HepG2 (cell line): Measurements from ENCODE around the gene EGF. TPM values are rescaled to one million over a fixed set of nuclear protein-coding genes. Genes with fewer than 3 reads are reported as not detected.

Source experiments
- ATAC-seq: fragments of 200-7000 bp; cut with Tn5 transposase; 3 replicates; pipeline ENCODE4 v1.9.1; 2020; ENCODE audit warnings: mild to moderate bottlenecking, moderate library complexity
- Bru-seq: library from RNA; stranded (reverse); fragments of 400-500 nt; gene quantifications from one replicate; lab custom pipeline; 2021; lab: Mats Ljungman, UMichigan
- BruChase-seq, 2 experiments: library from RNA; stranded (reverse); fragments of 400-500 nt; gene quantifications; one replicate each; lab custom pipeline; 2021; lab: Mats Ljungman, UMichigan
- BruUV-seq: library from RNA; stranded (reverse); fragments of 400-500 nt; replicated peaks from 2 replicates; lab custom pipeline; 2021; lab: Mats Ljungman, UMichigan
- CTCF ChIA-PET: fragments of 300-600 bp; formaldehyde crosslinking; extraction: SDS; loops from one replicate; lab custom pipeline; 2021; ENCODE audit warnings: low total read pairs, inconsistent platforms, low intra/inter-chr PET ratio; lab: Yijun Ruan, JAX
- POLR2A ChIA-PET: fragments of 350-600 bp; sonication (Branson Sonifier 250); formaldehyde crosslinking; loops from one replicate; lab custom pipeline; 2020; ENCODE audit warnings: antibody characterized with exemption, inconsistent platforms; lab: Yijun Ruan, JAX
- DNase-seq: peaks from one replicate; pipeline ENCODE4 v3.0.0-alpha.2; 2015; ENCODE audit warnings: low spot score
- FAIRE-seq: peaks from 3 replicates; lab custom pipeline; 2011; peaks lifted over from hg19 to GRCh38; lab: Jason Lieb, UNC
- H2AFZ ChIP-seq: one replicate; pipeline ENCODE4 v1.6.1; 2011; ENCODE audit warnings: low read length, inconsistent platforms
- H3K27ac ChIP-seq: fragments of 300-600 bp; 3 replicates; pipeline ENCODE4 v1.8.0; 2011; ENCODE audit warnings: mixed run types, mild to moderate bottlenecking, mixed read lengths, low read length, inconsistent platforms; ENCODE audit not compliant: insufficient read depth; ENCODE audit errors: extremely low read length
- H3K27me3 ChIP-seq, 2 experiments: fragments of 200-600 bp in 1 of 2; 2 replicates in 1 of 2; 3 replicates in 1 of 2; pipeline versions ENCODE4 v1.6.0 to v1.8.0; 2011; ENCODE audit warnings: low read length in 2 of 2, mild to moderate bottlenecking in 2 of 2, moderate library complexity in 2 of 2, inconsistent platforms in 1 of 2; ENCODE audit not compliant: insufficient read depth in 2 of 2, control insufficient read depth in 1 of 2
- H3K36me3 ChIP-seq, 2 experiments: fragments of 200-600 bp in 1 of 2; replicated peaks in 1 of 2; 2 replicates in 1 of 2; 3 replicates in 1 of 2; pipeline versions ENCODE4 v1.5.1 to v1.8.0; 2011; ENCODE audit warnings: low read length in 2 of 2, inconsistent platforms in 1 of 2; ENCODE audit not compliant: insufficient read depth in 2 of 2, control insufficient read depth in 1 of 2
- H3K4me1 ChIP-seq: 2 replicates; pipeline ENCODE4 v1.5.1; 2012; ENCODE audit warnings: low read length, inconsistent platforms; ENCODE audit not compliant: insufficient read depth
- H3K4me2 ChIP-seq: 2 replicates; pipeline ENCODE4 v1.6.0; 2011; ENCODE audit warnings: low read depth, low read length, inconsistent platforms
- H3K4me3 ChIP-seq, 3 experiments: fragments of 200-600 bp in 1 of 3; sonication (generic), shearing (Covaris generic) in 1 of 3; replicated peaks in 1 of 3; 2 replicates each; pipeline ENCODE4 v1.5.1; 2011 to 2016; ENCODE audit warnings: low read length in 3 of 3, inconsistent platforms in 2 of 3, low read depth in 2 of 3, mild to moderate bottlenecking in 2 of 3, control low read depth in 1 of 3, mixed read lengths in 1 of 3; ENCODE audit not compliant: insufficient read depth in 1 of 3
- H3K79me2 ChIP-seq: one replicate; pipeline ENCODE4 v1.6.1; 2011; ENCODE audit warnings: low read length, inconsistent platforms; ENCODE audit not compliant: insufficient read depth
- H3K9ac ChIP-seq: 2 replicates; pipeline ENCODE4 v1.6.0; 2011; ENCODE audit warnings: mild to moderate bottlenecking, low read depth, low read length, inconsistent platforms; ENCODE audit not compliant: insufficient read depth
- H3K9me3 ChIP-seq: 2 replicates; pipeline ENCODE4 v1.5.1; 2012; ENCODE audit warnings: mild to moderate bottlenecking, low read length
- H4K20me1 ChIP-seq: 2 replicates; pipeline ENCODE4 v1.6.0; 2011; ENCODE audit warnings: inconsistent platforms, mild to moderate bottlenecking, low read length, moderate library complexity; ENCODE audit not compliant: insufficient read depth
- HNRNPLL ChIP-seq: fragments of 200-400 bp; formaldehyde crosslinking; IDR thresholded peaks from 2 replicates; pipeline ENCODE4 v1.6.1; 2017; ENCODE audit warnings: mild to moderate bottlenecking, low read depth, low read length; ENCODE audit not compliant: poor library complexity, severe bottlenecking
- SMC3 ChIP-seq: IDR thresholded peaks from 2 replicates; pipeline ENCODE4 v1.6.1; 2011; ENCODE audit warnings: low read length, improper control_type of control experiment
- SNRNP70 ChIP-seq: fragments of 200-400 bp; formaldehyde crosslinking; IDR thresholded peaks from 2 replicates; pipeline ENCODE4 v1.6.1; 2017; ENCODE audit warnings: mild to moderate bottlenecking, low read depth, low read length, moderate library complexity
- ZFP36L2 ChIP-seq: sonication (generic); formaldehyde crosslinking; IDR thresholded peaks from 2 replicates; pipeline ENCODE4 v1.4.0; 2020; ENCODE audit warnings: missing genetic modification reagents
- ZFX ChIP-seq: sonication (generic); formaldehyde crosslinking; IDR thresholded peaks from 2 replicates; pipeline ENCODE4 v1.4.0; 2020; ENCODE audit warnings: mild to moderate bottlenecking, low read depth, missing genetic modification reagents, moderate library complexity
- ZNF510 ChIP-seq: sonication (generic); formaldehyde crosslinking; IDR thresholded peaks from 2 replicates; pipeline ENCODE4 v1.4.0; 2020; ENCODE audit warnings: low read depth, mild to moderate bottlenecking, missing genetic modification reagents
- ZNF598 ChIP-seq: sonication (generic); formaldehyde crosslinking; IDR thresholded peaks from 2 replicates; pipeline ENCODE4 v1.5.1; 2020; ENCODE audit warnings: mild to moderate bottlenecking, missing genetic modification reagents, borderline replicate concordance
- ZNF879 ChIP-seq: sonication (generic); formaldehyde crosslinking; IDR thresholded peaks from 2 replicates; pipeline ENCODE4 v1.8.1; 2023; ENCODE audit warnings: missing genetic modification reagents
- WGBS: methylation state at CpG from one replicate; pipeline ENCODE4 v1.1.6; 2017; ENCODE audit warnings: low lambda C conversion rate; 5-methylcytosine and 5-hydroxymethylcytosine counted together
- in situ Hi-C: cut with HindIII; loops from 2 replicates; pipeline ENCODE4 v1.10.0; 2017; ENCODE audit warnings: low pct_unique_long_range_greater_than_20kb; ENCODE audit not compliant: extremely low pct_ligation_motif_present
- intact Hi-C: fragments of 100-400 bp; cut with micrococcal nuclease; formaldehyde crosslinking; loops from one replicate; pipeline ENCODE4 v1.10.0; 2022; ENCODE audit not compliant: unreplicated experiment
- long read RNA-seq, 2 experiments: library from RNA in 1 of 2; library from polyadenylated mRNA in 1 of 2; stranded (forward) in 1 of 2; unstranded in 1 of 2; transcript quantifications; one replicate each; pipeline ENCODE4 v2.0.0, GENCODE V29; 2019 to 2022
- polyA minus RNA-seq, 3 experiments: library from RNA; depleted of rRNA, polyadenylated mRNA; stranded (reverse); fragments of >200 nt; gene quantifications; 2 replicates each; pipeline ENCODE4 v1.2.3, GENCODE V29; 2011; ENCODE audit warnings: low replicate concordance in 1 of 3
- polyA plus RNA-seq, 8 experiments: library from polyadenylated mRNA; depleted of rRNA in 3 of 8; stranded (reverse) in 7 of 8; unstranded in 1 of 8; fragments of >200 nt; fragmentation: Illumina TruSeq in 4 of 8; extraction: Trizol in 4 of 8; gene quantifications; 2 replicates each; pipeline versions ENCODE4 v1.2.1 to v1.2.3, GENCODE V29; 2011 to 2016; ENCODE audit warnings: low read depth in 4 of 8, missing spikeins in 1 of 8, mixed read lengths in 1 of 8; ENCODE audit not compliant: insufficient read depth in 1 of 8
- total RNA-seq, 5 experiments: library from RNA; depleted of rRNA; stranded (reverse); fragments of >200 nt; fragmentation: Illumina TruSeq; extraction: Trizol; gene quantifications; 2 replicates each; pipeline ENCODE4 v1.2.3, GENCODE V29; 2016; ENCODE audit warnings: low read depth in 1 of 5
- TF ChIP-seq, protein P1 (sequence below): sonication (generic); formaldehyde crosslinking; IDR thresholded peaks from 2 replicates; pipeline ENCODE4 v1.4.0; 2020; ENCODE audit warnings: mild to moderate bottlenecking, missing genetic modification reagents

EGF gene
- total RNA-seq (2016; rRNA removed; fragmentation: Illumina TruSeq; extraction: Trizol), result 0.07 TPM in 1 of 2 replicates, not detected in the other
- total RNA-seq (2016; cell fraction: cytosol; rRNA removed; fragmentation: Illumina TruSeq; extraction: Trizol; ENCODE audit: low read depth), result not detected in 2 replicates
- total RNA-seq (2016; cell fraction: insoluble cytoplasmic fraction; rRNA removed; fragmentation: Illumina TruSeq; extraction: Trizol), result 0.17 TPM in 1 of 2 replicates, not detected in the other
- not detected in 2 replicates for total RNA-seq (2016; cell fraction: membrane; rRNA removed; fragmentation: Illumina TruSeq; extraction: Trizol)
- not detected in 2 replicates for total RNA-seq (2016; cell fraction: nucleus; rRNA removed; fragmentation: Illumina TruSeq; extraction: Trizol)
- 0.05 and 0.08 TPM in 2 replicates for polyA plus RNA-seq (2011; rRNA removed)
- polyA plus RNA-seq (2011; cell fraction: cytosol; rRNA removed), result 0.03 TPM in 2 replicates
- polyA plus RNA-seq (2011; cell fraction: nucleus; rRNA removed), result 0.19 TPM in 1 of 2 replicates, not detected in the other
- not detected in 2 replicates for polyA plus RNA-seq (2012)
- not detected in 2 replicates for polyA plus RNA-seq (2016; cell fraction: cytosol; fragmentation: Illumina TruSeq; extraction: Trizol; ENCODE audit: low read depth)
- polyA plus RNA-seq (2016; cell fraction: insoluble cytoplasmic fraction; fragmentation: Illumina TruSeq; extraction: Trizol; ENCODE audit: low read depth), result not detected in 2 replicates
- polyA plus RNA-seq (2016; cell fraction: membrane; fragmentation: Illumina TruSeq; extraction: Trizol; ENCODE audit: low read depth), result not detected in 2 replicates
- polyA plus RNA-seq (2016; cell fraction: nucleus; fragmentation: Illumina TruSeq; extraction: Trizol; ENCODE audit: insufficient read depth, low read depth), result not detected in 2 replicates
- polyA minus RNA-seq (2011; rRNA and poly(A)+ RNA removed; ENCODE audit: low replicate concordance), result 1.7 TPM in 1 of 2 replicates, not detected in the other
- polyA minus RNA-seq (2011; cell fraction: cytosol; rRNA and poly(A)+ RNA removed), result not detected in 2 replicates
- polyA minus RNA-seq (2011; cell fraction: nucleus; rRNA and poly(A)+ RNA removed), result 0.26 and 0.62 TPM in 2 replicates
- percentile 4 among the genes with signal in this experiment for Bru-seq, nascent RNA
- BruChase-seq, experiment 1, labeled RNA remaining after a 6-hour chase, result percentile 4 among the genes with signal in this experiment
- percentile 10 among the genes with signal in this experiment for BruChase-seq, experiment 2, labeled RNA remaining after a 2-hour chase
- long read RNA-seq, experiment 1, result 0 reads
- long read RNA-seq, experiment 2, result 0 reads

GRCh38 chr4:109912706-109913595 is at the start of gene EGF:
Gene EGF, plus strand, starts transcription at chr4:109912883. Its CDS starts 453 bp downstream, at chr4:109913336.
- H3K9ac ChIP-seq, result no peak within 1 kb of the TSS
- H4K20me1 ChIP-seq, result no peaks in the 10 kb centered on the region
- H3K4me2 ChIP-seq, result no peak within 1 kb of the TSS; the same call in 1 of the 2 replicates
- ChIA-PET CTCF (no interaction called here), POLR2A (no interaction called here)
- no TSS peak for BruUV-seq
- peaks cover 0 to 40% of the 10 kb centered on the region in 2 experiments; a peak in 2 of 5 replicates for H3K27me3 ChIP-seq
- H3K4me3 ChIP-seq, result no peak within 1 kb of the TSS
- H2AFZ ChIP-seq, result no peak within 1 kb of the TSS
- no peak within 1 kb of the TSS for H3K27ac ChIP-seq
- intact Hi-C loops, result no loop called here
- ATAC-seq (no peak), DNase-seq (no peak), FAIRE-seq (no peak)
- H3K36me3 ChIP-seq, result no peaks in the 10 kb centered on the region
- WGBS, result 8% methylated on average over 9 of the region's 9 CpGs
- no peaks in the 10 kb centered on the region for H3K79me2 ChIP-seq
- in situ Hi-C loops, result no loop called here
- no peak for TF ChIP-seq SNRNP70
- no peak for TF ChIP-seq ZNF510
- TF ChIP-seq, protein P1, sequence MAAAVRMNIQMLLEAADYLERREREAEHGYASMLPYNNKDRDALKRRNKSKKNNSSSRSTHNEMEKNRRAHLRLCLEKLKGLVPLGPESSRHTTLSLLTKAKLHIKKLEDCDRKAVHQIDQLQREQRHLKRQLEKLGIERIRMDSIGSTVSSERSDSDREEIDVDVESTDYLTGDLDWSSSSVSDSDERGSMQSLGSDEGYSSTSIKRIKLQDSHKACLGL (CRISPR knock-in tag), result no peak
- TF ChIP-seq ZNF879, result no peak
- TF ChIP-seq SMC3, result no peak
- no peak for TF ChIP-seq ZFX (CRISPR knock-in tag)
- TF ChIP-seq ZFP36L2 (CRISPR knock-in tag), result no peak
- no peak for TF ChIP-seq HNRNPLL
- TF ChIP-seq ZNF598 (CRISPR knock-in tag), result no peak
- no peaks in the 10 kb centered on the region for H3K9me3 ChIP-seq
- no peaks in the 10 kb centered on the region for H3K4me1 ChIP-seq
